Measurements from ENCODE around the gene GANC.

Gene GANC

GRCh38 chr15:42231088-42231487, 41.9 kb upstream of the GANC start:
- CTCF ChIA-PET, result no interaction called here
- H3K36me3 ChIP-seq (ENCODE audit: control insufficient read depth in 2 of 2, insufficient read depth in 1 of 2, low read length in 2 of 2), result peaks cover 8 to 56% of the 10 kb centered on the region in 2 experiments

GRCh38 chr15:42232606-42233005, 40.4 kb upstream of the GANC start:
- peaks cover 10 to 53% of the 10 kb centered on the region in 2 experiments for H3K36me3 ChIP-seq (ENCODE audit: control insufficient read depth in 2 of 2, insufficient read depth in 1 of 2, low read length in 2 of 2)
- POLR2A ChIA-PET, result interaction anchor here (0.6 kb wide), 1 partner anchor 23 kb away, joined by 4 read pairs; no protein-coding TSS in a partner anchor
- no peaks in the 10 kb centered on the region for H3K9me3 ChIP-seq (ENCODE audit: control insufficient read depth, insufficient read depth, low read depth, low read length)
- H3K27ac ChIP-seq (ENCODE audit: extremely low read depth, low read depth, low read length), result no peak overlapping the region
- CTCF ChIA-PET, result no interaction called here
- no peak overlapping the region for H3K4me3 ChIP-seq (ENCODE audit: low read depth, low read length)
- H3K4me1 ChIP-seq (ENCODE audit: control insufficient read depth, insufficient read depth, low read length), result no peaks in the 10 kb centered on the region
- TF ChIP-seq ZNF639 (tag by site-specific recombination; IDR thresholded peaks at IDR 0.05) (no peak), ZNF529 (tag by site-specific recombination; IDR thresholded peaks at IDR 0.05; ENCODE audit: insufficient replicate concordance) (no peak)

More at GRCh38 chr15:42231088-42231487, 41.9 kb upstream of the GANC start:
- TF ChIP-seq ZNF555 (tag by site-specific recombination; conservative IDR thresholded peaks at IDR 0.05) (no peak), PRDM6 (tag by site-specific recombination; IDR thresholded peaks at IDR 0.05) (no peak), ZNF707 (tag by site-specific recombination; IDR thresholded peaks at IDR 0.05) (no peak), ZNF350 (tag by site-specific recombination; IDR thresholded peaks at IDR 0.05) (no peak)
- H3K4me3 ChIP-seq (ENCODE audit: low read depth, low read length), result no peak overlapping the region
- POLR2A ChIA-PET, result no interaction called here
- H3K9me3 ChIP-seq (ENCODE audit: control insufficient read depth, insufficient read depth, low read depth, low read length), result no peaks in the 10 kb centered on the region
- H3K4me1 ChIP-seq (ENCODE audit: control insufficient read depth, insufficient read depth, low read length), result no peaks in the 10 kb centered on the region
- H3K27ac ChIP-seq (ENCODE audit: extremely low read depth, low read depth, low read length), result no peak overlapping the region

GRCh38 chr15:42233107-42233506, 39.9 kb upstream of the GANC start:
- CTCF ChIA-PET, result no interaction called here
- TF ChIP-seq ZNF274 (IDR thresholded peaks at IDR 0.05; ENCODE audit: low read length), result no peak
- no peak for TF ChIP-seq ZNF274 (tag by site-specific recombination; IDR thresholded peaks at IDR 0.05; ENCODE audit: borderline replicate concordance)
- TF ChIP-seq FEZF1 (tag by site-specific recombination; IDR thresholded peaks at IDR 0.05), result no peak
- TF ChIP-seq ZFP69B (tag by site-specific recombination; IDR thresholded peaks at IDR 0.05), result no peak
- no peak for TF ChIP-seq OSR2 (tag by site-specific recombination; IDR thresholded peaks at IDR 0.05)
- POLR2A ChIA-PET, result no interaction called here
- H3K36me3 ChIP-seq (ENCODE audit: control insufficient read depth in 2 of 2, insufficient read depth in 1 of 2, low read length in 2 of 2), result peaks cover 13 to 49% of the 10 kb centered on the region in 2 experiments
- no peaks in the 10 kb centered on the region for H3K4me1 ChIP-seq (ENCODE audit: control insufficient read depth, insufficient read depth, low read length)
- H3K9me3 ChIP-seq (ENCODE audit: control insufficient read depth, insufficient read depth, low read depth, low read length), result no peaks in the 10 kb centered on the region
- H3K4me3 ChIP-seq (ENCODE audit: low read depth, low read length), result no peak overlapping the region
- H3K27ac ChIP-seq (ENCODE audit: extremely low read depth, low read depth, low read length), result no peak overlapping the region

GRCh38 chr15:42239528-42240182, 33.3 kb upstream of the GANC start:
- no peak overlapping the region for H3K4me3 ChIP-seq (ENCODE audit: low read depth, low read length)
- H3K27ac ChIP-seq (ENCODE audit: extremely low read depth, low read depth, low read length), result no peak overlapping the region
- no peaks in the 10 kb centered on the region for H3K9me3 ChIP-seq (ENCODE audit: control insufficient read depth, insufficient read depth, low read depth, low read length)
- CTCF ChIA-PET, result no interaction called here
- H3K4me1 ChIP-seq (ENCODE audit: control insufficient read depth, insufficient read depth, low read length), result no peaks in the 10 kb centered on the region
- H3K36me3 ChIP-seq (ENCODE audit: control insufficient read depth in 2 of 2, insufficient read depth in 1 of 2, low read length in 2 of 2), result peaks cover 13 to 33% of the 10 kb centered on the region in 2 experiments
- POLR2A ChIA-PET, result no interaction called here
- TF ChIP-seq ZBTB44 (tag by site-specific recombination; IDR thresholded peaks at IDR 0.05) (no peak), ZNF645 (tag by site-specific recombination; IDR thresholded peaks at IDR 0.05) (no peak), ZSCAN16 (tag by site-specific recombination; IDR thresholded peaks at IDR 0.05) (no peak), ZSCAN4 (tag by site-specific recombination; IDR thresholded peaks at IDR 0.05) (no peak)
